Measurements from ENCODE around the gene MYCBPAP. TPM values are rescaled to one million over a fixed set of nuclear protein-coding genes. Genes with fewer than 3 reads are reported as not detected.
A peak's percentile ranks its signal among the peaks of the same experiment; 100 is the strongest.

Gene MYCBPAP
- total RNA-seq, 4 donors from 2014 or later: 0.78 to 3.2 (median 1.6) TPM

- 85 to 86% methylated on average over 18 of the region's 18 CpGs for WGBS, 2 donors
- DNase-seq: no peak
- H3K9me3 ChIP-seq: no peaks in the 10 kb centered on the region
- H3K4me1 ChIP-seq: peaks cover 14 to 22% of the 10 kb centered on the region in 2 donors
- intact Hi-C loops (cut with DNase I): loop anchor here (5.0 kb wide), 1 partner anchor 114 kb away; no protein-coding TSS in a partner anchor
- no peaks in the 10 kb centered on the region for H3K27me3 ChIP-seq
- H3K36me3 ChIP-seq: peaks cover 0 to 14% of the 10 kb centered on the region in 2 donors
- no peak overlapping the region for H3K27ac ChIP-seq
- TF ChIP-seq POLR2A (IDR thresholded peaks at IDR 0.05): no peak
- TF ChIP-seq, protein P1, sequence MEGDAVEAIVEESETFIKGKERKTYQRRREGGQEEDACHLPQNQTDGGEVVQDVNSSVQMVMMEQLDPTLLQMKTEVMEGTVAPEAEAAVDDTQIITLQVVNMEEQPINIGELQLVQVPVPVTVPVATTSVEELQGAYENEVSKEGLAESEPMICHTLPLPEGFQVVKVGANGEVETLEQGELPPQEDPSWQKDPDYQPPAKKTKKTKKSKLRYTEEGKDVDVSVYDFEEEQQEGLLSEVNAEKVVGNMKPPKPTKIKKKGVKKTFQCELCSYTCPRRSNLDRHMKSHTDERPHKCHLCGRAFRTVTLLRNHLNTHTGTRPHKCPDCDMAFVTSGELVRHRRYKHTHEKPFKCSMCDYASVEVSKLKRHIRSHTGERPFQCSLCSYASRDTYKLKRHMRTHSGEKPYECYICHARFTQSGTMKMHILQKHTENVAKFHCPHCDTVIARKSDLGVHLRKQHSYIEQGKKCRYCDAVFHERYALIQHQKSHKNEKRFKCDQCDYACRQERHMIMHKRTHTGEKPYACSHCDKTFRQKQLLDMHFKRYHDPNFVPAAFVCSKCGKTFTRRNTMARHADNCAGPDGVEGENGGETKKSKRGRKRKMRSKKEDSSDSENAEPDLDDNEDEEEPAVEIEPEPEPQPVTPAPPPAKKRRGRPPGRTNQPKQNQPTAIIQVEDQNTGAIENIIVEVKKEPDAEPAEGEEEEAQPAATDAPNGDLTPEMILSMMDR (IDR thresholded peaks at IDR 0.05): no peak
- H3K4me3 ChIP-seq (replicated peaks in 1 of 3): no peak overlapping the region
These were observed 31.5 kb upstream of the MYCBPAP start for GRCh38 chr17:50476545-50477315.

GRCh38 chr17:50477976-50478375, 30.3 kb upstream of the MYCBPAP start:
- DNase-seq: no peak
- Histone ChIP-seq H3K4me1 (peaks cover 19 to 26% of the 10 kb centered on the region in 2 donors), H3K9me3 (no peaks in the 10 kb centered on the region), H3K36me3 (peaks cover 0 to 10% of the 10 kb centered on the region in 2 donors), H3K4me3 (replicated peaks in 1 of 3) (no peak overlapping the region), H3K27me3 (no peaks in the 10 kb centered on the region), H3K27ac (peak overlapping the region; percentile 86 to 91 (median 87))
- TF ChIP-seq POLR2A (IDR thresholded peaks at IDR 0.05): no peak
- TF ChIP-seq, protein P1 (IDR thresholded peaks at IDR 0.05): no peak
- intact Hi-C loops (cut with DNase I): loop anchor here (5.0 kb wide), 1 partner anchor 116 kb away; no protein-coding TSS in a partner anchor
- 76 to 87% methylated on average over 7 of the region's 7 CpGs for whole genome bisulfite sequencing, 2 donors

DNA sequence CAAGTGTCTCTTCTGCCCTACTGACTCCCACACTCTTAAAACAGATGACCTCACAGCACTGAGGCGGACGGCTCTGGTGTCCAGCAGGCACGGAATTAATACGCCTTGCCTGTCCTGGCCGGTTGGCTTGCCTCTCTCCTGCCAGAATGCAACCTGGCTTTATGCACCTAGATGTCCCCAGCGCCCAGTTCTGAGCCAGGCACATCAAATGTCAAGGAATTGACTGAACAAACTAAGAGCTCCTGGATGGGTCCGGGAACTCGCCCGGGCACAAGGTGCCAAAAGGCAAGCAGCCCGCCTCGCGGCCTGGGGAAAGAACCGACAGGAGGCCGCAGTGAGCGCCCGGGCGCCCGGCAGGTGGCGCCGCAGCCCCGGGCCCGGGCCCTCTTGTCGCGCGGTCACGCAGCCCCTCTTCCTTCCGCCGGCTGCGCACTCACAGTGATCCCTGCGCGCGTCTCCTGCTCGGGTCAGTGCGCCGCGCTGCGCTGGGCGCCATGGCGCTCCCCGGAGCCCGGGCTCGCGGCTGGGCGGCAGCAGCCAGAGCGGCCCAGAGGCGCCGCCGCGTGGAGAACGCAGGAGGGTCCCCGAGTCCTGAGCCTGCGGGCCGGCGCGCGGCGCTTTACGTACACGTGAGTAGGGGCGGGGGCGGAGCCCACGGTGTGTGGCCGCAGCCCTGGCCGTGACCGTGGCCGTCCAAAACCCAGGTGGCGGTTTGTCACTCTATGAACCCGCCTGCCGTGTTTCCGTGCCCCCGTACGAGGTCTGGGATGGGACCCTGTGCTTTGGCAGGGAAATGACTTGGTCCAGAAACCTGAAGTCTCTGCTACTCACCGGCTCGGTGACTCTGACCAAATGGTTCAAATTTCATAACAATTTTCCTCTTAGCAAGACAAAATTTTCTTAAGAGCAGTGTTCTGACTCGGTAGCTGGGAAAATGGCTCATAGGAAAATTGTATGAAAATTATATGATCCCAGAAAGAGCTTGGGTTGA, 29.6 kb upstream of the MYCBPAP start, which contains the start of gene RSAD1:
TSS of gene RSAD1 (plus strand) at position 470 of the 991 bp plus-strand sequence. CDS start at position 495, 25 bp downstream.
- H3K4me3 ChIP-seq (replicated peaks in 1 of 3): peak within 1 kb of the TSS; percentile 27 to 85 (median 52)
- peaks cover 0 to 5% of the 10 kb centered on the region in 2 donors for H3K36me3 ChIP-seq
- no peaks in the 10 kb centered on the region for H3K27me3 ChIP-seq
- H3K9me3 ChIP-seq: no peaks in the 10 kb centered on the region
- peak within 1 kb of the TSS; percentile 86 to 91 (median 87) for H3K27ac ChIP-seq
- DNase-seq: peak; percentile 93 to 94
- peaks cover 26 to 33% of the 10 kb centered on the region in 2 donors for H3K4me1 ChIP-seq
- 4 to 6% methylated on average over 19 to 21 of the region's 75 CpGs for WGBS, 2 donors
- intact Hi-C loops (cut with DNase I): loop anchor here (5.0 kb wide), 1 partner anchor 116 kb away; no protein-coding TSS in a partner anchor
- TF ChIP-seq, protein P1 (IDR thresholded peaks at IDR 0.05): peak; percentile 57 to 95 (median 90)
- peak; percentile 57 to 86 for TF ChIP-seq POLR2A (IDR thresholded peaks at IDR 0.05)

DNA sequence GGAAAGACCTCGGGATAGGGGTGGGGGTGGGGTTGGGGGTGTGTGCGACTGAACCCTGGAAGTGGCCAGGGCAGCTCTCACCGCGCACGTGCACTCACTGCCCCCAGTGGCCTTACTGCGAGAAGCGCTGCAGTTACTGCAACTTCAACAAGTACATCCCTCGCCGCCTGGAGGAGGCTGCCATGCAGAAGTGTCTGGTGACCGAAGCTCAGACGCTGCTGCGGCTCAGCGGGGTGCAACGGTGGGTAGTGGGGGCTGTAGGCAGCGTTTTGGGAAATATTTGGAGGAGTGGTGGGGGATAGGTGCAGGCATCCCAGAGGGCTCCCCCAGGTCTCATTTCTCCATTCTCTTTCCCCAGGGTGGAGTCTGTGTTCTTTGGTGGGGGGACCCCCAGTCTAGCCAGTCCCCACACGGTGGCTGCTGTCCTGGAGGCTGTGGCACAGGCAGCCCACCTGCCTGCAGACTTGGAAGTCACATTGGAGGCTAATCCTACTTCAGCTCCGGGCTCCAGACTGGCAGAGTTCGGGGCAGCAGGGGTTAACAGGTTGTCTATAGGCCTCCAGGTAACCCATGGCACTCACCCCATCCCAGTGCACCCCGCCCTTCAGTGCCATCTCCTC, 28.6 kb upstream of the MYCBPAP start:
- H3K4me1 ChIP-seq: peaks cover 35 to 37% of the 10 kb centered on the region in 2 donors

More for the DNA sequence above, 28.6 kb upstream of the MYCBPAP start:
- Histone ChIP-seq H3K36me3 (peaks cover 0 to 6% of the 10 kb centered on the region in 2 donors), H3K27me3 (no peaks in the 10 kb centered on the region), H3K4me3 (replicated peaks in 1 of 3) (peak overlapping the region in 1 of 3 donors; percentile 52), H3K27ac (peak overlapping the region; percentile 86 to 91 (median 87)), H3K9me3 (no peaks in the 10 kb centered on the region)
- TF ChIP-seq POLR2A (IDR thresholded peaks at IDR 0.05): no peak
- TF ChIP-seq, protein P1 (IDR thresholded peaks at IDR 0.05): peak; percentile 29 to 65 (median 49)
- 16 to 23% methylated on average over 10 to 19 of the region's 19 CpGs for WGBS, 2 donors
- peak; percentile 87 to 88 for DNase-seq
- intact Hi-C loops (cut with DNase I): loop anchor here (5.0 to 10.0 kb wide), 3 partner anchors 117 to 205 kb away; no protein-coding TSS in a partner anchor

Measured in thyroid gland (tissue), 4 donors.